Adrenal gland (tissue), 5 donors: ENCODE data around the gene CELF3.

Experiments used
- POLR2A ChIP-seq, 2 donors: fragments of 450-650 bp; IDR thresholded peaks; one replicate each; pipeline ENCODE4 v1.6.1; 2017; ENCODE audit warnings: antibody characterized with exemption in 2 of 2, mild to moderate bottlenecking in 2 of 2, moderate library complexity in 1 of 2
- TF ChIP-seq, protein P1 (sequence below), 6 experiments: fragments of 450-650 bp in 4 of 6; fragments of 200-600 bp in 2 of 6; sonication (generic) in 1 of 6; IDR thresholded peaks; 1 replicate in 5 of 6; 2 replicates in 1 of 6; pipeline versions ENCODE4 v1.5.1 to v1.8.0; 2016 to 2021; ENCODE audit warnings: antibody characterized with exemption in 6 of 6, mild to moderate bottlenecking in 2 of 6, moderate library complexity in 1 of 6
- donor health status: DM: no; HTN: no; CAD: no.

- no peak for TF ChIP-seq POLR2A (IDR thresholded peaks at IDR 0.05)
- TF ChIP-seq, protein P1, sequence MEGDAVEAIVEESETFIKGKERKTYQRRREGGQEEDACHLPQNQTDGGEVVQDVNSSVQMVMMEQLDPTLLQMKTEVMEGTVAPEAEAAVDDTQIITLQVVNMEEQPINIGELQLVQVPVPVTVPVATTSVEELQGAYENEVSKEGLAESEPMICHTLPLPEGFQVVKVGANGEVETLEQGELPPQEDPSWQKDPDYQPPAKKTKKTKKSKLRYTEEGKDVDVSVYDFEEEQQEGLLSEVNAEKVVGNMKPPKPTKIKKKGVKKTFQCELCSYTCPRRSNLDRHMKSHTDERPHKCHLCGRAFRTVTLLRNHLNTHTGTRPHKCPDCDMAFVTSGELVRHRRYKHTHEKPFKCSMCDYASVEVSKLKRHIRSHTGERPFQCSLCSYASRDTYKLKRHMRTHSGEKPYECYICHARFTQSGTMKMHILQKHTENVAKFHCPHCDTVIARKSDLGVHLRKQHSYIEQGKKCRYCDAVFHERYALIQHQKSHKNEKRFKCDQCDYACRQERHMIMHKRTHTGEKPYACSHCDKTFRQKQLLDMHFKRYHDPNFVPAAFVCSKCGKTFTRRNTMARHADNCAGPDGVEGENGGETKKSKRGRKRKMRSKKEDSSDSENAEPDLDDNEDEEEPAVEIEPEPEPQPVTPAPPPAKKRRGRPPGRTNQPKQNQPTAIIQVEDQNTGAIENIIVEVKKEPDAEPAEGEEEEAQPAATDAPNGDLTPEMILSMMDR (IDR thresholded peaks at IDR 0.05): no peak
Observed at GRCh38 chr1:151710187-151710840, 6.3 kb downstream of the CELF3 start.
